IPS-NIHi11 (cell line): ENCODE data around the gene ISL2.

ENCODE experiments used
- DNase-seq: peaks from one replicate; pipeline ENCODE4 v3.0.0; 2012; ENCODE audit warnings: mixed read lengths, low spot score

Gene ISL2

DNA sequence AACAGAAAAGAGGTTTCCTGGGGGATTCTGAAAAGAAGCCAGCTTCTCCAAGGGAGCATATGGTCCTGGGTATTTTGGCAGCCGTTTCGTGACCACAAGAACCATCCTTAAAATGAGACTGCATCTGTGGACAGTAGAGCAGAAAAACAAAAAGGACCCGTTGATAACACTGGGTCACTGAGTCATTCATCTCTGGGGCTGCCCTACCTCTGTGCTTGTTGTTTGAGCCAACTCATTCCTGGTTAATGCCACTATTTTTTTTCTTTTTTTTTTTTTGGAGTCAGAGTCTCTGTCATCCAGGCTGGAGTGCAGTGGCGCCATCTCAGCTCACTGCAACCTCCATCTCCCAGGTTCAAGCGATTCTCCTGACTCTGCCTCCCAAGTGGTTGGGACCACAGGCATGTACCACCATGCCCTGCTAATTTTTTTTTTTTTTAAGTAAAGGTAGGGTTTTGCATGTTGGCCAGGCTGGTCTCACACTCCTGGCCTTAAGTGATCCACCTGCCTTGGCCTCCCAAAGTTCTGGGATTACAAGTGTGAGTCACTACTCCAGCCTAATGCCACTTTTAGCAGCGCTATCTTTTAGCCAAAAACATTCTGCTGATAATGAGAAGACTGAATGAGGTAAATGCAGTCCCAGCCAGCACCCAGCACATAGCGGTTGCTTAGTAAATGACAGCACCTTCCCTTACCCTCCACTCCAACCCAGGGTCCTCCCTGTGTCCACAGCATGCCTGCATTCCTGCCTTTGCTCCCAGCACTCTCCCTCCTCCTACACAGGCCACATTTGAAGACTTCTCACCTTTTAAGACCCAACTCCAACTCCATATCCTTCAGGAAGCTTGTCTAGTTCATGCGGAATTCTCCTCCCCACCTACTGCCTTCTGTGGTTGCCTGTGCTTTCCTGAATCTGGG is 9.1 kb upstream of the ISL2 start:
- no peak for DNase-seq

GRCh38 chr15:76328106-76328696 is 8.4 kb upstream of the ISL2 start:
- DNase-seq: no peak

- DNase-seq: no peak
These were observed 7.6 kb upstream of the ISL2 start for GRCh38 chr15:76328958-76329357.

DNA sequence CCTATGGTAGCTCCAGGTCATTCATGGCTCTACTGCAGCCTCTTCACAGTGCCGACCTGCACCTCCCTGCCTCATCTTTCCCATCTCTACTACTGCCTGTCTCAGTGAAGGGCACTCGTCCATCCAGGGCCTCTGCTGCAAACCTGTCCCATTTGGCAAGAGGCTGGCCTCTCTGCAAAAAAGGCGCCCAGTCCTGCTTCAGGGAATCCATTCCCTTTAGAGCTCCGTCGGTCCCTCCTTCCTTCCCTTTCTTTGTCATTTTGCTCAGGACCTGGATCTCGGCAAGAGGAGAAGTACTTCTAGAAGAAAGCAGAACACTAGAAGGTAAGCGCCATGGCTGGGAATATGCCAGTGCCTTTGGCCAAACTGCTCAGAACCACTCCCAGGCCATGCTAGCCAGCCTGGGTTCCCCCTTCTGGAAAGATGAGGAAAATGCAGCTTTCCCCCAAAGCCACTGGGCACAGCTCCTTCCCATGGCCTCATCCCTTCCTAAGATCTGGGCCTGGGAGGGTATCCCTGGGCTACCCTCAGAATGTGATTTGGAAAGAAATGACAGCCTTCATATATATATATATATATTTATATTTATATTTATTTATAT is 6.4 kb upstream of the ISL2 start:
- DNase-seq: peak; percentile 80

DNA sequence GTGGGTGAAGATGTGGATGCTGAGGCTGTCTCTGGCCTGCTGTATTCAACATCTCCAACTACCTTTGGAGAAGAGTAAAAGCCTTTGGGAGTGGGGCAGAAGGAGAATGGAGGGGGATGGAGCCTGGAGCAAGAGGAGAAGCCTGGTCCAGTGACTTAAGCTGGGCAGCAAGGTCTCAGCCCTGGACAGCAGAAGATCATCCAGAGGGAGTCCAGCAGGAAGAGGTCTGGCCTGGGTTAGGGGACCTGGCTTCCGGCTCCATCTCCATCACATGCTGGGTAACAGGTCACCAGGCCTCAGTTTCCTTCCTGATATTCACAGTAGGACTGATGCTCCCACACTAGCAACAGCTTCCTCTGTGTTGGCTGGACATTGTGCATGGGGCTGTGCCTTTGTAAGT is 3.8 kb upstream of the ISL2 start:
- DNase-seq: no peak

- DNase-seq: no peak
These were observed 3.3 kb upstream of the ISL2 start for GRCh38 chr15:76333309-76333708.

- DNase-seq: peak; percentile 61
These were observed 2.7 kb upstream of the ISL2 start for GRCh38 chr15:76333720-76334437.

- no peak for DNase-seq
These were observed 1.9 kb upstream of the ISL2 start for GRCh38 chr15:76334438-76335306.

GRCh38 chr15:76335307-76336253 is 993 bp upstream of the ISL2 start:
- DNase-seq: no peak

- DNase-seq: no peak
These were observed 604 bp downstream of the ISL2 start for GRCh38 chr15:76337059-76337695.

- no peak for DNase-seq
These were observed 1.3 kb downstream of the ISL2 start for GRCh38 chr15:76337696-76338485.

DNA sequence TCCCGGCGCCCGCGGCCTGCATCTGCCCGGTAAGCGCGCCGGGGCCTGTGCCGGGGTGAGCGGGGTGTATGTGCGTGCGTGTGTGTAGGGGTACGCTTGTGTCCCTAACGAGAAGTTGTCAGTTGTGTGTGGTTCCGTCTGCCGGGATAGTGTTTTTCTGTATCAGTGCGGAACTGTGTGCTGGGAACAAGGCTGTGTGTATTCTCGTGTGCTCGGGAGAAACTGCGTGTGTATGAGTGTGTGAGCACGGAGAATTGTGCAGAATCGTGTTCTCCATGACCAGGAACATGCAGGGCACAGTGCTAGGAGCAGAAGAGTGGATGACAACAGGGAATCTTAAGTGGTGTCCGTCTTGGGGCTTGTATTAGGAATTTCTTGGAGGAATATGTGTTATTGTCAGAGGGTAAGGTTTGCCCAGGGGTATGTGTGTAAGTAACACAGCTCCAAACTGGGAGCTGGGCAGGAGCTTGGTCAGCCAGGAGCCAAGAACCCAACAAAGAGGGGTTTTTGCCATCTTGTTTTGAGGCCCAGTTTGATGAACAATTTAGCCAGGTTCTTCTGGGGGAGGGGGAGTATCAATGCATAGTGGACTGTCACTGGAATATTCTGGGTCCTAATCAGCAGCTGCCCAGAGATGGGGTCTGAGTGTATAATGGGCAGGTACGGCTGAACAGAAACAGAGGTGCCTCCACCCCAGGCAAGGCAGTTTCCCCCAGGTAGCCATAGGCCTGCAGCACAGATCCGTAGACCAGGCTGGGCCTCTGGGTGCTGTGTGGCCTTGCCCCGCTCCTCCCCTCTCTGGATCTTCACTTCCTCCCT is 2.1 kb downstream of the ISL2 start:
- no peak for DNase-seq

- DNase-seq: no peak
These were observed 3.0 kb downstream of the ISL2 start for GRCh38 chr15:76339305-76340197.

- DNase-seq: no peak
These were observed 3.7 kb downstream of the ISL2 start for GRCh38 chr15:76340198-76340802.

DNA sequence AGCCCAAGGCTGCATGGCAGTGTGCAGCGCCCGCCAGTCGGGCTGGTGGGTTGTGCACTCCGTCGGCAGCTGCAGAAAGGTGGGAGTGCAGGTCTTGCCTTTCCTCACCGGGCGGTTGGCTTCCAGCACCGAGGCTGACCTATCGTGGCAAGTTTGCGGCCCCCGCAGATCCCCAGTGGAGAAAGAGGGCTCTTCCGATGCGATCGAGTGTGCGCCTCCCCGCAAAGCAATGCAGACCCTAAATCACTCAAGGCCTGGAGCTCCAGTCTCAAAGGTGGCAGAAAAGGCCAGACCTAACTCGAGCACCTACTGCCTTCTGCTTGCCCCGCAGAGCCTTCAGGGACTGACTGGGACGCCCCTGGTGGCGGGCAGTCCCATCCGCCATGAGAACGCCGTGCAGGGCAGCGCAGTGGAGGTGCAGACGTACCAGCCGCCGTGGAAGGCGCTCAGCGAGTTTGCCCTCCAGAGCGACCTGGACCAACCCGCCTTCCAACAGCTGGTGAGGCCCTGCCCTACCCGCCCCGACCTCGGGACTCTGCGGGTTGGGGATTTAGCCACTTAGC is 4.3 kb downstream of the ISL2 start:
- no peak for DNase-seq

GRCh38 chr15:76341366-76342057 is 4.9 kb downstream of the ISL2 start:
- DNase-seq: no peak
